Astrocyte (in vitro differentiated cells and primary cell): ENCODE results near the gene TTC7B.

ENCODE experiments used
- EZH2 ChIP-seq: IDR thresholded peaks from 2 replicates; pipeline ENCODE4 v1.6.1; 2012; ENCODE audit warnings: mild to moderate bottlenecking, low read length, inconsistent platforms; ENCODE audit not compliant: insufficient read depth
- TF ChIP-seq, protein P1 (sequence below): IDR thresholded peaks from 2 replicates; pipeline ENCODE4 v1.5.1; 2011; ENCODE audit warnings: low read depth, mild to moderate bottlenecking, inconsistent platforms, low read length, moderate library complexity; ENCODE audit not compliant: insufficient read depth

DNA sequence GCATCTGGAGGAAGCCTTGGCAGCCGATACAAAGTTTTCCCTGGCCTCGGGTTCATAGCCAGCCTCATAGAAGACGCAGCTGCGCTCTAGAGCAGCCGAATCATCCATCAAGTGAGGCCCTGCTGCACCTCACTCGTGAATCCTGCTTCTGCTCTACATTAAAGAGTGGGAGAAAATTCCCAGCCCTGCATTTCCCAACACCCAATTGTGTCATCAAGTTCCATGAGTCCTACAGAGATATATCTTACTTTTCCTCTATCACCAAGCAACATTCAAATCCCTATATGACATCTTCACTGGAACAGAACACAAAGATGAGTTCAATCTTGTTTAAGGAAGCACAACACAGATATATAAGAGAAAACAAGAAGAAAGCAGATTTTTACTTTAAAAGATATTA lies 139.3 kb downstream of the TTC7B start:
- TF ChIP-seq, protein P1, sequence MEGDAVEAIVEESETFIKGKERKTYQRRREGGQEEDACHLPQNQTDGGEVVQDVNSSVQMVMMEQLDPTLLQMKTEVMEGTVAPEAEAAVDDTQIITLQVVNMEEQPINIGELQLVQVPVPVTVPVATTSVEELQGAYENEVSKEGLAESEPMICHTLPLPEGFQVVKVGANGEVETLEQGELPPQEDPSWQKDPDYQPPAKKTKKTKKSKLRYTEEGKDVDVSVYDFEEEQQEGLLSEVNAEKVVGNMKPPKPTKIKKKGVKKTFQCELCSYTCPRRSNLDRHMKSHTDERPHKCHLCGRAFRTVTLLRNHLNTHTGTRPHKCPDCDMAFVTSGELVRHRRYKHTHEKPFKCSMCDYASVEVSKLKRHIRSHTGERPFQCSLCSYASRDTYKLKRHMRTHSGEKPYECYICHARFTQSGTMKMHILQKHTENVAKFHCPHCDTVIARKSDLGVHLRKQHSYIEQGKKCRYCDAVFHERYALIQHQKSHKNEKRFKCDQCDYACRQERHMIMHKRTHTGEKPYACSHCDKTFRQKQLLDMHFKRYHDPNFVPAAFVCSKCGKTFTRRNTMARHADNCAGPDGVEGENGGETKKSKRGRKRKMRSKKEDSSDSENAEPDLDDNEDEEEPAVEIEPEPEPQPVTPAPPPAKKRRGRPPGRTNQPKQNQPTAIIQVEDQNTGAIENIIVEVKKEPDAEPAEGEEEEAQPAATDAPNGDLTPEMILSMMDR: no peak
- no peak for TF ChIP-seq EZH2
